Occipital lobe (tissue), 2 donors: Measurements from ENCODE around the gene C19orf33. TPM values are rescaled to one million over a fixed set of nuclear protein-coding genes. Genes with fewer than 3 reads are reported as not detected.

Experiments used
- DNase-seq: peaks from one replicate; lab custom pipeline; 2025; lab: John Stamatoyannopoulos, UW
- total RNA-seq: library from RNA; depleted of rRNA; stranded (reverse); fragments of >200 nt; gene quantifications from one replicate; pipeline ENCODE4 v1.2.3, GENCODE V29; 2014

C19orf33 gene
- total RNA-seq, 1 donor from 2014 or later: not detected

GRCh38 chr19:38280030-38280921 lies 23.8 kb upstream of the C19orf33 start:
- DNase-seq: no peak

- no peak for DNase-seq
Measured at GRCh38 chr19:38281811-38282566, 22.1 kb upstream of the C19orf33 start.

- DNase-seq: no peak
Measured at GRCh38 chr19:38283271-38283670, 20.8 kb upstream of the C19orf33 start.

GRCh38 chr19:38284422-38284821 lies 19.6 kb upstream of the C19orf33 start:
- DNase-seq: no peak

- DNase-seq: no peak
Measured at GRCh38 chr19:38285567-38285966, 18.5 kb upstream of the C19orf33 start.

- no peak for DNase-seq
Measured at GRCh38 chr19:38287604-38288003, 16.4 kb upstream of the C19orf33 start.

GRCh38 chr19:38288123-38288855 lies 15.8 kb upstream of the C19orf33 start:
- no peak for DNase-seq

- DNase-seq: peak; percentile 27
Measured at GRCh38 chr19:38289955-38290354, 14.1 kb upstream of the C19orf33 start.

GRCh38 chr19:38290631-38291147 lies 13.4 kb upstream of the C19orf33 start:
- no peak for DNase-seq

- no peak for DNase-seq
Measured at GRCh38 chr19:38291855-38292254, 12.2 kb upstream of the C19orf33 start.

GRCh38 chr19:38293281-38293680 lies 10.8 kb upstream of the C19orf33 start:
- DNase-seq: no peak

GRCh38 chr19:38294090-38294489 lies 10.0 kb upstream of the C19orf33 start:
- DNase-seq: no peak

GRCh38 chr19:38298821-38299680 lies 5.0 kb upstream of the C19orf33 start:
- DNase-seq: no peak

- DNase-seq: no peak
Measured at GRCh38 chr19:38304352-38304865, 358 bp downstream of the C19orf33 start.

GRCh38 chr19:38304866-38305429 lies 897 bp downstream of the C19orf33 start:
- no peak for DNase-seq

- DNase-seq: no peak
Measured at GRCh38 chr19:38306236-38306635, 2.2 kb downstream of the C19orf33 start.

- DNase-seq: no peak
Measured at GRCh38 chr19:38307076-38307475, 3.0 kb downstream of the C19orf33 start.

- no peak for DNase-seq
Measured at GRCh38 chr19:38307597-38307996, 3.5 kb downstream of the C19orf33 start.

- no peak for DNase-seq
Measured at GRCh38 chr19:38308006-38308766, 4.1 kb downstream of the C19orf33 start.
